ENCODE results near the gene DPY30. TPM values are rescaled to one million over a fixed set of nuclear protein-coding genes. Genes with fewer than 3 reads are reported as not detected.
"Not testable (repeated sequence)": the region's sequence is repeated elsewhere in the genome, so short reads cannot be mapped to it uniquely, and the experiment has no call there.

Gene DPY30
- total RNA-seq, 6 experiments from 2014 or later = 23.8 to 42.7 (median 34.7) TPM

GRCh38 chr2:32060266-32060665 is 20.7 kb upstream of the DPY30 start:
- intact Hi-C loops (cut with DNase I) = no loop called here
- Histone ChIP-seq H3K4me3 (no peak overlapping the region), H3K27ac (no peak overlapping the region), H3K9me3 (no peaks in the 10 kb centered on the region), H3K36me3 (no peaks in the 10 kb centered on the region), H3K27me3 (no peaks in the 10 kb centered on the region), H3K4me1 (peaks cover 0 to 12% (median 2%) of the 10 kb centered on the region in 4 donors)
- WGBS (ENCODE audit: insufficient coverage, low coverage, low lambda C conversion rate, missing lambda C conversion rate) = 94% methylated on average over 2 of the region's 2 CpGs
- TF ChIP-seq POLR2A (IDR thresholded peaks at IDR 0.05) = no peak
- no peak for TF ChIP-seq CTCF (IDR thresholded peaks at IDR 0.05)
- no peak for ATAC-seq
- no peak for DNase-seq

GRCh38 chr2:32058130-32058529 is 18.5 kb upstream of the DPY30 start:
- ATAC-seq = no peak
- 79% methylated on average over 2 of the region's 2 CpGs for WGBS (ENCODE audit: insufficient coverage, low coverage, low lambda C conversion rate, missing lambda C conversion rate)
- Histone ChIP-seq H3K36me3 (no peaks in the 10 kb centered on the region), H3K27me3 (no peaks in the 10 kb centered on the region), H3K4me1 (peaks cover 0 to 3% (median 0%) of the 10 kb centered on the region in 4 donors), H3K27ac (no peak overlapping the region), H3K9me3 (no peaks in the 10 kb centered on the region), H3K4me3 (no peak overlapping the region)
- DNase-seq = no peak
- intact Hi-C loops (cut with DNase I) = no loop called here
- TF ChIP-seq POLR2A (IDR thresholded peaks at IDR 0.05) (no peak), CTCF (IDR thresholded peaks at IDR 0.05) (no peak)

GRCh38 chr2:32054583-32054982 is 15.0 kb upstream of the DPY30 start:
- WGBS (ENCODE audit: insufficient coverage, low coverage, low lambda C conversion rate, missing lambda C conversion rate) = 79% methylated on average over 3 of the region's 3 CpGs
- H3K4me1 ChIP-seq; DNase-seq; intact Hi-C loops (cut with DNase I); H3K4me3 ChIP-seq; H3K27me3 ChIP-seq; H3K27ac ChIP-seq; ATAC-seq; H3K36me3 ChIP-seq; H3K9me3 ChIP-seq: not testable (repeated sequence)

- 93% methylated on average over 8 of the region's 11 CpGs for WGBS (ENCODE audit: insufficient coverage, low coverage, low lambda C conversion rate, missing lambda C conversion rate)
- ATAC-seq = no peak
- H3K9me3 ChIP-seq = no peaks in the 10 kb centered on the region
- H3K4me1 ChIP-seq = no peaks in the 10 kb centered on the region
- intact Hi-C loops (cut with DNase I) = no loop called here
- no peaks in the 10 kb centered on the region for H3K27me3 ChIP-seq
- H3K36me3 ChIP-seq = no peaks in the 10 kb centered on the region
- H3K27ac ChIP-seq = no peak overlapping the region
- no peak for DNase-seq
- TF ChIP-seq POLR2A (IDR thresholded peaks at IDR 0.05) (no peak), CTCF (IDR thresholded peaks at IDR 0.05) (no peak)
- H3K4me3 ChIP-seq = no peak overlapping the region
These were observed 12.3 kb upstream of the DPY30 start for GRCh38 chr2:32051836-32052439.

GRCh38 chr2:32043561-32043960 is 4.0 kb upstream of the DPY30 start:
- ATAC-seq = no peak
- Histone ChIP-seq H3K4me1 (peaks cover 0 to 9% (median 3%) of the 10 kb centered on the region in 4 donors), H3K36me3 (no peaks in the 10 kb centered on the region), H3K4me3 (no peak overlapping the region), H3K9me3 (no peaks in the 10 kb centered on the region), H3K27ac (no peak overlapping the region), H3K27me3 (no peaks in the 10 kb centered on the region)
- no peak for TF ChIP-seq POLR2A (IDR thresholded peaks at IDR 0.05)
- no peak for TF ChIP-seq CTCF (IDR thresholded peaks at IDR 0.05)
- no peak for DNase-seq
- 70% methylated on average over 7 of the region's 7 CpGs for WGBS (ENCODE audit: insufficient coverage, low coverage, low lambda C conversion rate, missing lambda C conversion rate)
- intact Hi-C loops (cut with DNase I) = no loop called here

- H3K4me3 ChIP-seq; ATAC-seq; H3K27ac ChIP-seq; H3K27me3 ChIP-seq; intact Hi-C loops (cut with DNase I); H3K9me3 ChIP-seq; H3K4me1 ChIP-seq: not testable (repeated sequence)
- peak in 1 of 3 donors; percentile 15 for DNase-seq
- 98% methylated on average over 5 of the region's 8 CpGs for WGBS (ENCODE audit: insufficient coverage, low coverage, low lambda C conversion rate, missing lambda C conversion rate)
- H3K36me3 ChIP-seq = peaks cover 0 to 10% (median 0%) of the 10 kb centered on the region in 4 donors
These were observed 5.3 kb downstream of the DPY30 start for GRCh38 chr2:32034198-32034887.

- H3K27me3 ChIP-seq; H3K9me3 ChIP-seq; intact Hi-C loops (cut with DNase I); H3K27ac ChIP-seq; H3K4me1 ChIP-seq; H3K4me3 ChIP-seq: not testable (repeated sequence)
- WGBS (ENCODE audit: insufficient coverage, low coverage, low lambda C conversion rate, missing lambda C conversion rate) = 90% methylated on average over 9 of the region's 9 CpGs
- H3K36me3 ChIP-seq = peaks cover 0 to 20% (median 6%) of the 10 kb centered on the region in 4 donors
- peak in 1 of 4 donors; percentile 18 for ATAC-seq
- DNase-seq = peak in 1 of 3 donors; percentile 12
These were observed 20.7 kb downstream of the DPY30 start for GRCh38 chr2:32018789-32019482.

Measured in right lobe of liver (tissue), 6 donors.